ENCODE results near the gene PIK3CB.

DNA sequence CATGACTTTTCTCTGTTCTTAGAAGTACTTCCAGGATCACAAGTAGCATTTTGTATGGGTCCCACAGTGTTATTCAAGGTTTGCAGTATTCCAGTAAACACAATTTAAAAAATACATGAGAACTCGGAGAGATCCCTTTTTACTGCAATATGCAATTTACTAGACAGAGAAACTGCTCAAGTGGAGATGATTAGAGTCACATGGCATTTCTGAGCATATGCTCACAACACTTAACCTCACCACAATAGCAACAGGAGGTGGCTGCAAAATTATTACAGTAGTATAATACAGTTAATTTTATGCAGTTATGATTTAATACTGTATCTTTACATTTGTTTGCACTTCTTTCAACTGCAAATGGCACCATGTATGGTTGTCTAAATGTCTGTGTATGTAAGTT lies 87.5 kb downstream of the PIK3CB start:
- TF ChIP-seq EZH2phosphoT487 (IDR thresholded peaks at IDR 0.05; ENCODE audit: low read depth, severe bottlenecking, unreplicated experiment) (no peak), EZH2 (IDR thresholded peaks at IDR 0.05; ENCODE audit: borderline replicate concordance) (no peak), CTCF (IDR thresholded peaks at IDR 0.05; ENCODE audit: poor library complexity) (no peak)

All from hepatocyte (in vitro differentiated cells).